GM12878 (cell line): ENCODE results near the gene TMEM167A. TPM values are rescaled to one million over a fixed set of nuclear protein-coding genes. Genes with fewer than 3 reads are reported as not detected.

Experiments
- ATAC-seq: fragments of 200-7000 bp; cut with Tn5 transposase; 3 replicates; pipeline ENCODE4 v1.9.1; 2020; ENCODE audit warnings: mild to moderate bottlenecking, moderate library complexity
- Bru-seq: library from RNA; stranded (reverse); fragments of 400-500 nt; gene quantifications from one replicate; lab custom pipeline; 2021; lab: Mats Ljungman, UMichigan
- BruChase-seq, 2 experiments: library from RNA; stranded (reverse); fragments of 400-500 nt; gene quantifications; one replicate each; lab custom pipeline; 2021; lab: Mats Ljungman, UMichigan
- BruUV-seq: library from RNA; stranded (reverse); fragments of 400-500 nt; replicated peaks from 2 replicates; lab custom pipeline; 2021; lab: Mats Ljungman, UMichigan
- CTCF ChIA-PET: fragments of 300-600 bp; sonication (Branson Sonifier 250); formaldehyde crosslinking; extraction: SDS; loops from one replicate; lab custom pipeline; 2021; ENCODE audit warnings: inconsistent platforms; lab: Yijun Ruan, JAX
- POLR2A ChIA-PET: fragments of 350-600 bp; formaldehyde crosslinking; extraction: SDS; loops from one replicate; lab custom pipeline; 2021; ENCODE audit warnings: inconsistent platforms; lab: Charles Lee
- RAD21 ChIA-PET: fragments of 300-600 bp; sonication (Branson Sonifier 250); formaldehyde crosslinking; loops from one replicate; lab custom pipeline; 2023; ENCODE audit warnings: antibody characterized with exemption; ENCODE audit not compliant: unreplicated experiment; lab: Charles Lee
- SMC1A ChIA-PET: fragments of 300-600 bp; sonication (Branson Sonifier 250); formaldehyde crosslinking; loops from one replicate; lab custom pipeline; 2023; ENCODE audit not compliant: unreplicated experiment, uncharacterized antibody; lab: Charles Lee
- DNase-seq: peaks from one replicate; pipeline ENCODE4 v3.0.0-alpha.2; 2011; ENCODE audit warnings: low read depth, low spot score
- FAIRE-seq: peaks from 3 replicates; lab custom pipeline; 2011; peaks lifted over from hg19 to GRCh38; lab: Jason Lieb, UNC
- H2AFZ ChIP-seq: 2 replicates; pipeline ENCODE4 v1.6.0; 2011; ENCODE audit warnings: low read depth, low read length, control low read depth; ENCODE audit not compliant: control insufficient read depth
- H3K27ac ChIP-seq: 2 replicates; pipeline ENCODE4 v1.5.1; 2011; ENCODE audit warnings: control low read depth; ENCODE audit not compliant: control insufficient read depth, insufficient read depth
- H3K27me3 ChIP-seq, 2 experiments: replicated peaks in 1 of 2; 2 replicates each; pipeline versions ENCODE4 v1.6.0 to v1.6.1; 2011; ENCODE audit warnings: low read length in 1 of 2; ENCODE audit not compliant: control insufficient read depth in 2 of 2, insufficient read depth in 2 of 2
- H3K36me3 ChIP-seq, 2 experiments: 2 replicates each; pipeline ENCODE4 v1.5.1; 2011; ENCODE audit warnings: low read length in 1 of 2; ENCODE audit not compliant: control insufficient read depth in 2 of 2, insufficient read depth in 2 of 2
- H3K4me1 ChIP-seq: 2 replicates; pipeline ENCODE4 v1.6.1; 2011; ENCODE audit warnings: mild to moderate bottlenecking, low read length, moderate library complexity, mixed read lengths; ENCODE audit not compliant: control insufficient read depth, insufficient read depth
- H3K4me2 ChIP-seq: 2 replicates; pipeline ENCODE4 v1.6.0; 2011; ENCODE audit warnings: control low read depth; ENCODE audit not compliant: control insufficient read depth, insufficient read depth
- H3K4me3 ChIP-seq: fragments of 200-600 bp; sonication (generic); 2 replicates; pipeline ENCODE4 v1.5.1; 2016
- H3K79me2 ChIP-seq: 2 replicates; pipeline ENCODE4 v1.6.0; 2011; ENCODE audit warnings: low read length; ENCODE audit not compliant: control insufficient read depth, insufficient read depth
- H3K9ac ChIP-seq: 2 replicates; pipeline ENCODE4 v1.8.0; 2011; ENCODE audit warnings: low read length, control low read depth, mixed read lengths; ENCODE audit not compliant: control insufficient read depth, insufficient read depth
- H3K9me3 ChIP-seq: replicated peaks from 3 replicates; pipeline ENCODE4 v1.5.1; 2011; ENCODE audit warnings: mild to moderate bottlenecking, low read length; ENCODE audit not compliant: control insufficient read depth, insufficient read depth
- H4K20me1 ChIP-seq: 2 replicates; pipeline ENCODE4 v1.6.0; 2011; ENCODE audit not compliant: control insufficient read depth, insufficient read depth
- BHLHE40 ChIP-seq, 2 experiments: fragments of 450-650 bp in 1 of 2; IDR thresholded peaks; 2 replicates each; pipeline ENCODE4 v1.6.1; 2011 to 2017; ENCODE audit warnings: low read depth in 2 of 2, borderline replicate concordance in 1 of 2, improper control_type of control experiment in 1 of 2, low read length in 1 of 2, mild to moderate bottlenecking in 1 of 2
- CBX3 ChIP-seq: fragments of 200-600 bp; sonication (generic); IDR thresholded peaks from 2 replicates; pipeline ENCODE4 v1.6.1; 2016; ENCODE audit warnings: low read depth, borderline replicate concordance
- CHD1 ChIP-seq: IDR thresholded peaks from 2 replicates; pipeline ENCODE4 v1.6.1; 2012; ENCODE audit warnings: low read depth, low read length, improper control_type of control experiment
- CHD4 ChIP-seq: fragments of 200-600 bp; sonication (generic); IDR thresholded peaks from 2 replicates; pipeline ENCODE4 v1.6.1; 2016; ENCODE audit warnings: mild to moderate bottlenecking
- EED ChIP-seq: sonication (generic); IDR thresholded peaks from 2 replicates; pipeline ENCODE4 v1.6.1; 2016; ENCODE audit warnings: antibody characterized with exemption, low read depth
- IKZF2 ChIP-seq, 2 experiments: fragments of 450-650 bp; IDR thresholded peaks; 2 replicates each; pipeline ENCODE4 v1.6.1; 2017; ENCODE audit warnings: mild to moderate bottlenecking in 2 of 2, moderate library complexity in 2 of 2
- KDM1A ChIP-seq: fragments of 200-600 bp; sonication (generic); IDR thresholded peaks from 2 replicates; pipeline ENCODE4 v1.6.1; 2016; ENCODE audit warnings: borderline replicate concordance
- KLF5 ChIP-seq: fragments of 450-650 bp; IDR thresholded peaks from 2 replicates; pipeline ENCODE4 v1.6.1; 2014; ENCODE audit warnings: mild to moderate bottlenecking; ENCODE audit not compliant: partially characterized antibody
- POLR2A ChIP-seq: IDR thresholded peaks from 2 replicates; pipeline ENCODE4 v1.6.1; 2011; ENCODE audit warnings: low read depth, mild to moderate bottlenecking, low read length
- SUPT20H ChIP-seq: IDR thresholded peaks from 2 replicates; pipeline ENCODE4 v1.6.1; 2011; ENCODE audit warnings: low read depth, mild to moderate bottlenecking, low read length, moderate library complexity, borderline replicate concordance; ENCODE audit not compliant: control insufficient read depth
- TAF1 ChIP-seq: IDR thresholded peaks from 2 replicates; pipeline ENCODE4 v1.6.1; 2011; ENCODE audit warnings: mild to moderate bottlenecking, low read depth, low read length, borderline replicate concordance
- ZNF217 ChIP-seq: fragments of 450-650 bp; IDR thresholded peaks from 2 replicates; pipeline ENCODE4 v1.6.1; 2017; ENCODE audit warnings: antibody characterized with exemption, mild to moderate bottlenecking
- ZNF384 ChIP-seq: IDR thresholded peaks from 2 replicates; pipeline ENCODE4 v1.6.1; 2012; ENCODE audit warnings: low read depth, mild to moderate bottlenecking, low read length, improper control_type of control experiment, borderline replicate concordance
- ZSCAN29 ChIP-seq: fragments of 450-650 bp; IDR thresholded peaks from 2 replicates; pipeline ENCODE4 v1.6.1; 2017; ENCODE audit warnings: mild to moderate bottlenecking, moderate library complexity
- WGBS: methylation state at CpG from one replicate; pipeline ENCODE4 v1.1.6; 2016; ENCODE audit warnings: low lambda C conversion rate; ENCODE audit not compliant: insufficient replicate concordance, insufficient coverage; ENCODE audit errors: missing lambda C conversion rate; 5-methylcytosine and 5-hydroxymethylcytosine counted together
- in situ Hi-C: fragments of 300-500 bp; cut with MboI; formaldehyde crosslinking; loops from 9 replicates; pipeline ENCODE4 v1.14.3; 2018; ENCODE audit warnings: mixed read lengths
- intact Hi-C: fragments of 100-400 bp; cut with micrococcal nuclease; formaldehyde crosslinking; loops from one replicate; pipeline ENCODE4 v1.14.2; 2022; ENCODE audit not compliant: unreplicated experiment
- long read RNA-seq, 2 experiments: library from polyadenylated mRNA; unstranded; transcript quantifications; one replicate each; pipeline ENCODE4 v2.0.0, GENCODE V29; 2019 to 2020
- polyA minus RNA-seq, 3 experiments: library from RNA; depleted of rRNA, polyadenylated mRNA; stranded (reverse); fragments of >200 nt; gene quantifications; 2 replicates each; pipeline ENCODE4 v1.2.3, GENCODE V29; 2011
- polyA plus RNA-seq, 11 experiments: library from polyadenylated mRNA; depleted of rRNA in 4 of 11; unstranded in 6 of 11; stranded (reverse) in 5 of 11; fragments of >200 nt; fragmentation: Nextera tagmentation in 4 of 11; fragmentation: Illumina TruSeq in 1 of 11; extraction: Ambion mirVana in 4 of 11; extraction: Trizol in 1 of 11; gene quantifications; 1 replicate in 1 of 11; 2 replicates in 10 of 11; pipeline versions ENCODE4 v1.2.1 to v1.2.3, GENCODE V29; 2011 to 2016; ENCODE audit warnings: inconsistent platforms in 2 of 11, missing spikeins in 2 of 11, low read depth in 1 of 11
- total RNA-seq, 4 experiments: library from RNA; depleted of rRNA in 3 of 4; stranded (reverse); fragments of >200 nt in 3 of 4; fragmentation: Illumina TruSeq in 1 of 4; extraction: Trizol in 1 of 4; gene quantifications; 2 replicates each; pipeline versions ENCODE4 v1.2.1 to v1.2.3, GENCODE V29; 2013 to 2021
- TF ChIP-seq, protein P1 (sequence below): IDR thresholded peaks from 2 replicates; pipeline ENCODE4 v1.6.1; 2011; ENCODE audit warnings: borderline replicate concordance, low read depth, mild to moderate bottlenecking, moderate library complexity, low read length; ENCODE audit not compliant: insufficient read depth, poor library complexity, severe bottlenecking

The TMEM167A gene, protein sequence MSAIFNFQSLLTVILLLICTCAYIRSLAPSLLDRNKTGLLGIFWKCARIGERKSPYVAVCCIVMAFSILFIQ
- total RNA-seq (2013; cell fraction: nucleolus; rRNA removed): 44.0 and 45.8 TPM in 2 replicates
- total RNA-seq (2014; rRNA removed) (31.0 and 33.8 TPM in 2 replicates), total RNA-seq (2014; rRNA removed; fragmentation: Illumina TruSeq; extraction: Trizol) (36.9 and 40.0 TPM in 2 replicates), total RNA-seq (2021) (64.9 and 69.7 TPM in 2 replicates), polyA plus RNA-seq (2011; rRNA removed) (106 and 171 TPM in 2 replicates), polyA plus RNA-seq (2014; fragmentation: Illumina TruSeq; extraction: Trizol) (53.2 and 65.7 TPM in 2 replicates), polyA plus RNA-seq (2014; fragmentation: Nextera tagmentation; extraction: Ambion mirVana) (100 to 1,000 TPM; 314 to 363 TPM), polyA plus RNA-seq (2014; rRNA removed) (28.5 and 29.5 TPM in 2 replicates), polyA plus RNA-seq (2016; fragmentation: Nextera tagmentation; extraction: Ambion mirVana) (100 to 1,000 TPM; 180 to 190 TPM), polyA minus RNA-seq (2011; rRNA and poly(A)+ RNA removed) (11.8 and 16.7 TPM in 2 replicates), Bru-seq, nascent RNA (percentile 95 among the genes with signal in this experiment), BruChase-seq, experiment 1, labeled RNA remaining after a 6-hour chase (percentile 85 among the genes with signal in this experiment), BruChase-seq, experiment 2, labeled RNA remaining after a 2-hour chase (percentile 93 among the genes with signal in this experiment)
- polyA plus RNA-seq (2011; ENCODE audit: low read depth): 18.7 TPM
- polyA plus RNA-seq (2011; cell fraction: cytosol; rRNA removed): 15.7 and 21.1 TPM in 2 replicates
- 20.3 and 21.7 TPM in 2 replicates for polyA plus RNA-seq (2011; cell fraction: nucleus; rRNA removed)
- polyA plus RNA-seq (2012): 48.7 and 57.1 TPM in 2 replicates
- 4.0 and 7.4 TPM in 2 replicates for polyA minus RNA-seq (2011; cell fraction: cytosol; rRNA and poly(A)+ RNA removed)
- 15.8 and 21.0 TPM in 2 replicates for polyA minus RNA-seq (2011; cell fraction: nucleus; rRNA and poly(A)+ RNA removed)
- long read RNA-seq, experiment 1, full-length matches to known transcripts: 57 of 65 reads
- long read RNA-seq, experiment 1, partial matches to known transcripts: 6 of 65 reads
- long read RNA-seq, experiment 1, other reads (novel, unspliced or antisense): 2 of 65 reads
- long read RNA-seq, experiment 2, full-length matches to known transcripts: 283 of 313 reads
- long read RNA-seq, experiment 2, partial matches to known transcripts: 10 of 313 reads
- long read RNA-seq, experiment 2, other reads (novel, unspliced or antisense): 20 of 313 reads

GRCh38 chr5:83076742-83077661 lies at the start of gene TMEM167A, which contains the start of gene XRCC4:
Gene TMEM167A, minus strand, starts transcription at chr5:83077394. Its CDS starts 71 bp downstream, at chr5:83077323.
Gene XRCC4, plus strand, starts transcription at chr5:83077547. Its CDS starts 27,373 bp downstream, at chr5:83104920.
- RAD21 ChIA-PET: interaction anchor here (0.8 to 2.0 kb wide), 8 partner anchors 15 to 258 kb away, joined by 3 to 6 read pairs (median 3); no protein-coding TSS in a partner anchor
- peak; percentile 96 for DNase-seq
- CTCF ChIA-PET: interaction anchor here (0.8 to 1.6 kb wide), 6 partner anchors 11 to 353 kb away, joined by 3 to 4 read pairs (median 3); no protein-coding TSS in a partner anchor
- Histone ChIP-seq H3K27ac (peak within 1 kb of the TSS; percentile 94), H3K4me1 (no peaks in the 10 kb centered on the region), H3K79me2 (peaks cover 67% of the 10 kb centered on the region), H3K27me3 (no peaks in the 10 kb centered on the region), H2AFZ (peak within 1 kb of the TSS; percentile 86), H3K9me3 (peaks cover 2% of the 10 kb centered on the region; the same call in 2 of the 3 replicates), H3K4me3 (peak within 1 kb of the TSS; percentile 87), H3K36me3 (no peaks in the 10 kb centered on the region; a peak in 1 of 4 replicates), H3K4me2 (peak within 1 kb of the TSS; percentile 66), H4K20me1 (no peaks in the 10 kb centered on the region), H3K9ac (peak within 1 kb of the TSS; percentile 97)
- POLR2A ChIA-PET: interaction anchor here (0.6 to 2.3 kb wide), 8 partner anchors 8 to 41 kb away, joined by 3 to 7 read pairs (median 4); no protein-coding TSS in a partner anchor
- BruUV-seq: TSS peak; percentile 76
- peak; percentile 98 for ATAC-seq
- SMC1A ChIA-PET: interaction anchor here (0.7 to 1.9 kb wide), 11 partner anchors 8 to 321 kb away, joined by 3 to 8 read pairs (median 4); no protein-coding TSS in a partner anchor
- peak; percentile 94 for FAIRE-seq
- intact Hi-C loops (loop anchor here (2.0 to 10.0 kb wide), 5 partner anchors 190 to 802 kb away; partner anchors contain the start of gene RPS23), in situ Hi-C loops (no loop called here)
- under 1% methylated on average over 44 of the region's 44 CpGs for WGBS
- TF ChIP-seq ZSCAN29: no peak
- no peak for TF ChIP-seq CHD1
- TF ChIP-seq EED: no peak
- peak; percentile 88 for TF ChIP-seq TAF1
- 0 out of 4 replicates have a peak, but pooled peaks of 1 of the 2 experiments have one; percentile 26 for TF ChIP-seq IKZF2 (IDR thresholded peaks at IDR 0.05)
- TF ChIP-seq KLF5: peak; percentile 49
- TF ChIP-seq SUPT20H: no peak
- TF ChIP-seq POLR2A: peak; percentile 99
- no peak for TF ChIP-seq CBX3
- no peak for TF ChIP-seq KDM1A
- no peak for TF ChIP-seq CHD4
- no peak for TF ChIP-seq ZNF217
- TF ChIP-seq BHLHE40 (IDR thresholded peaks at IDR 0.05; ENCODE audit: borderline replicate concordance in 1 of 2, low read depth in 2 of 2, low read length in 1 of 2): peak in 1 of 2 experiments; percentile 22; a peak in 1 of 4 replicates
- TF ChIP-seq, protein P1, sequence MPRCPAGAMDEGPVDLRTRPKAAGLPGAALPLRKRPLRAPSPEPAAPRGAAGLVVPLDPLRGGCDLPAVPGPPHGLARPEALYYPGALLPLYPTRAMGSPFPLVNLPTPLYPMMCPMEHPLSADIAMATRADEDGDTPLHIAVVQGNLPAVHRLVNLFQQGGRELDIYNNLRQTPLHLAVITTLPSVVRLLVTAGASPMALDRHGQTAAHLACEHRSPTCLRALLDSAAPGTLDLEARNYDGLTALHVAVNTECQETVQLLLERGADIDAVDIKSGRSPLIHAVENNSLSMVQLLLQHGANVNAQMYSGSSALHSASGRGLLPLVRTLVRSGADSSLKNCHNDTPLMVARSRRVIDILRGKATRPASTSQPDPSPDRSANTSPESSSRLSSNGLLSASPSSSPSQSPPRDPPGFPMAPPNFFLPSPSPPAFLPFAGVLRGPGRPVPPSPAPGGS: no peak
- TF ChIP-seq ZNF384: peak; percentile 78
